ENCODE measurements around the gene CBX4. TPM values are rescaled to one million over a fixed set of nuclear protein-coding genes. Genes with fewer than 3 reads are reported as not detected.

The CBX4 gene
- total RNA-seq, 2 donors from 2014 or later, result 4.2 to 4.9 TPM

DNA sequence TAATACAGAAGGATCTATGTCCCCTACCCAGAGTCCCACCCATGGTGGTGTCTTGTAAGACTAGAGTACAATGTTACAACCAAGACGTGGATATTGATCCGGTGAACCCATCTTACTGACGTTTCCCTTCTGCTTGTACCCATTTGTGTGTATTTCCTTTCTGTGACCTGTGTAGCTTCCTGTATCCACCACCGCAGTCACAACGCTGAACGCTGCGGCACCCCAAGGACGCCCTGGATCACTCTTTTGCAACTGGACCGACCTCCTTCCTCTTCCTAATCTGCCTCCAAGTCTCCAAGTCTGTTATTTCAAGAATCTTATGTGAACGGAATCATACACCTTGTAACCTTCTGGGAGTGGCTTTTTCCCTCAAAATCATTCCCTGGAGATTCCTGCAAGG is 33.5 kb upstream of the CBX4 start:
- H3K4me3 Mint-ChIP-seq, result no peak overlapping the region
- WGBS, 2 experiments (ENCODE audit: insufficient coverage in 1 of 2, insufficient read length in 1 of 2), result 92 to 94% methylated on average over 10 of the region's 10 CpGs
- Histone ChIP-seq H3K27ac (ENCODE audit: low read depth, low read length) (no peak overlapping the region), H3K4me3 (ENCODE audit: low read length) (no peak overlapping the region), H3K4me1 (ENCODE audit: control insufficient read depth, insufficient read depth, low read length) (no peaks in the 10 kb centered on the region), H3K9ac (ENCODE audit: extremely low read depth, low read length, poor library complexity, severe bottlenecking) (no peak overlapping the region), H3K27me3 (ENCODE audit: control insufficient read depth, insufficient read depth, low read length, poor library complexity, severe bottlenecking) (no peaks in the 10 kb centered on the region), H3K9me3 (ENCODE audit: control insufficient read depth, low read length) (no peaks in the 10 kb centered on the region), H3K36me3 (ENCODE audit: control insufficient read depth, insufficient read depth, low read length) (no peaks in the 10 kb centered on the region)
- peaks cover 5% of the 10 kb centered on the region for H3K27me3 Mint-ChIP-seq (ENCODE audit: insufficient read depth)
- H3K27ac Mint-ChIP-seq, result no peak overlapping the region
- DNase-seq, result no peak
- TF ChIP-seq, protein P1, sequence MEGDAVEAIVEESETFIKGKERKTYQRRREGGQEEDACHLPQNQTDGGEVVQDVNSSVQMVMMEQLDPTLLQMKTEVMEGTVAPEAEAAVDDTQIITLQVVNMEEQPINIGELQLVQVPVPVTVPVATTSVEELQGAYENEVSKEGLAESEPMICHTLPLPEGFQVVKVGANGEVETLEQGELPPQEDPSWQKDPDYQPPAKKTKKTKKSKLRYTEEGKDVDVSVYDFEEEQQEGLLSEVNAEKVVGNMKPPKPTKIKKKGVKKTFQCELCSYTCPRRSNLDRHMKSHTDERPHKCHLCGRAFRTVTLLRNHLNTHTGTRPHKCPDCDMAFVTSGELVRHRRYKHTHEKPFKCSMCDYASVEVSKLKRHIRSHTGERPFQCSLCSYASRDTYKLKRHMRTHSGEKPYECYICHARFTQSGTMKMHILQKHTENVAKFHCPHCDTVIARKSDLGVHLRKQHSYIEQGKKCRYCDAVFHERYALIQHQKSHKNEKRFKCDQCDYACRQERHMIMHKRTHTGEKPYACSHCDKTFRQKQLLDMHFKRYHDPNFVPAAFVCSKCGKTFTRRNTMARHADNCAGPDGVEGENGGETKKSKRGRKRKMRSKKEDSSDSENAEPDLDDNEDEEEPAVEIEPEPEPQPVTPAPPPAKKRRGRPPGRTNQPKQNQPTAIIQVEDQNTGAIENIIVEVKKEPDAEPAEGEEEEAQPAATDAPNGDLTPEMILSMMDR (conservative IDR thresholded peaks at IDR 0.05), result no peak
- H3K9me3 Mint-ChIP-seq, result no peaks in the 10 kb centered on the region
- H3K4me1 Mint-ChIP-seq, result peaks cover 3% of the 10 kb centered on the region
- no peaks in the 10 kb centered on the region for H3K36me3 Mint-ChIP-seq (ENCODE audit: low read depth)

DNA sequence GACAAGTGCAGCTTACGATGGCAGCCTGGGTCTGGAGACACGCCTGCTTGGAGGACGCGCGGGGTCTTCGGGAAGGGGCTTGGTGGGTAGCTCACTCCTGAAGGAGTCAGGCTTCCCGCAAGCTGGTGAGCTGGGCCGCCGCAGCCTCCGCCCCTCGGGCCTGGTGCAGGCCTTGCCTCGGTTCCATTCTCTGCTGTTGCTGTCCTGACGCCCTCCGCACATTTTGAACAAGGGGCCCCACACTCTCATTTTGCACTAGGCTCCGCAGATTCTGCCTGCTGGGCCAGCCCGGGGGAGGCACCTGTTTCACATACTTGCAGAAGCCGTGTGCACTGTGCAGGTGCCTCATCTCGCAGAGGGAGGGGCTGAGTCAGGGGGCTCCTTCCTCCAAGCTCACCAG is 31.9 kb upstream of the CBX4 start:
- DNase-seq, result no peak
- H3K27ac Mint-ChIP-seq, result no peak overlapping the region
- Histone ChIP-seq H3K36me3 (ENCODE audit: control insufficient read depth, insufficient read depth, low read length) (no peaks in the 10 kb centered on the region), H3K9ac (ENCODE audit: extremely low read depth, low read length, poor library complexity, severe bottlenecking) (no peak overlapping the region), H3K4me1 (ENCODE audit: control insufficient read depth, insufficient read depth, low read length) (no peaks in the 10 kb centered on the region), H3K27ac (ENCODE audit: low read depth, low read length) (no peak overlapping the region), H3K9me3 (ENCODE audit: control insufficient read depth, low read length) (no peaks in the 10 kb centered on the region), H3K4me3 (ENCODE audit: low read length) (no peak overlapping the region), H3K27me3 (ENCODE audit: control insufficient read depth, insufficient read depth, low read length, poor library complexity, severe bottlenecking) (no peaks in the 10 kb centered on the region)
- H3K4me1 Mint-ChIP-seq, result peaks cover 3% of the 10 kb centered on the region
- no peak overlapping the region for H3K4me3 Mint-ChIP-seq
- 92 to 93% methylated on average over 14 to 18 of the region's 18 CpGs for WGBS, 2 experiments (ENCODE audit: insufficient coverage in 1 of 2, insufficient read length in 1 of 2)
- TF ChIP-seq, protein P1 (conservative IDR thresholded peaks at IDR 0.05), result no peak
- H3K27me3 Mint-ChIP-seq (ENCODE audit: insufficient read depth), result peaks cover 5% of the 10 kb centered on the region
- H3K36me3 Mint-ChIP-seq (ENCODE audit: low read depth), result no peaks in the 10 kb centered on the region
- H3K9me3 Mint-ChIP-seq, result no peaks in the 10 kb centered on the region

DNA sequence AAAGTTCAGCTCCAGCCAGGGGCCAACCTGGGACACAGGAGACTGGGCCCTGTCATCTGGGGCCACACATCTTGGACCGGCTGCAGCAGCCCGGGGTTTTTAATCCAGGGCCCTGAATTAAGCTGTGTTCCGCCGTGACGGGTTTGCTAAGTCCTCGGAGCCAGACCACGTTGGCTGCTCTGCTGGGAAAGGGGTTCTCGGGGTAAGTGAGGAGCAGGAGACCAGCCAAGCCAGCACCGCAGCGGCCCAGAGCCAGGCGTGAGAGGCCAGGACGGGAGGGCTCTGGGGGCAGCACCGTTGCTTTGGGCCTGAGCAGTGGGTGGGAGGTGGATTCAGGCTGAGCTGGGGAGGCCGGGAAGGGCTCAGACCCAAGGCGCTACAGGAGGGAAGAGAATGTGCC is 31.3 kb upstream of the CBX4 start:
- H3K36me3 Mint-ChIP-seq (ENCODE audit: low read depth), result no peaks in the 10 kb centered on the region
- Histone ChIP-seq H3K4me1 (ENCODE audit: control insufficient read depth, insufficient read depth, low read length) (no peaks in the 10 kb centered on the region), H3K9ac (ENCODE audit: extremely low read depth, low read length, poor library complexity, severe bottlenecking) (no peak overlapping the region), H3K27me3 (ENCODE audit: control insufficient read depth, insufficient read depth, low read length, poor library complexity, severe bottlenecking) (no peaks in the 10 kb centered on the region), H3K9me3 (ENCODE audit: control insufficient read depth, low read length) (no peaks in the 10 kb centered on the region), H3K36me3 (ENCODE audit: control insufficient read depth, insufficient read depth, low read length) (no peaks in the 10 kb centered on the region), H3K27ac (ENCODE audit: low read depth, low read length) (no peak overlapping the region), H3K4me3 (ENCODE audit: low read length) (no peak overlapping the region)
- DNase-seq, result no peak
- no peak overlapping the region for H3K4me3 Mint-ChIP-seq
- TF ChIP-seq, protein P1 (conservative IDR thresholded peaks at IDR 0.05), result no peak
- no peaks in the 10 kb centered on the region for H3K9me3 Mint-ChIP-seq
- peaks cover 8% of the 10 kb centered on the region for H3K27me3 Mint-ChIP-seq (ENCODE audit: insufficient read depth)
- 91 to 95% methylated on average over 13 to 15 of the region's 15 CpGs for WGBS, 2 experiments (ENCODE audit: insufficient coverage in 1 of 2, insufficient read length in 1 of 2)
- peaks cover 3% of the 10 kb centered on the region for H3K4me1 Mint-ChIP-seq
- no peak overlapping the region for H3K27ac Mint-ChIP-seq

Measured in endodermal cell (in vitro differentiated cells).